ENCODE measurements around the gene CSPG5.

GRCh38 chr3:47567149-47567548 is 11.5 kb downstream of the CSPG5 start:
- TF ChIP-seq CTCF (IDR thresholded peaks at IDR 0.05), result no peak
- no peak for TF ChIP-seq POLR2A (IDR thresholded peaks at IDR 0.05)

Data from heart left ventricle (tissue), 13 donors.